DOHH2 (cell line): Measurements from ENCODE around the gene MAP10.

ENCODE experiments used
- EZH2phosphoT487 ChIP-seq: fragments of 200-600 bp; sonication (generic); IDR thresholded peaks from 2 replicates; pipeline ENCODE4 v1.6.1; 2017; ENCODE audit warnings: borderline replicate concordance, mild to moderate bottlenecking, antibody characterized with exemption, low read length, moderate library complexity, mixed read lengths
- TF ChIP-seq, protein P1 (sequence below): fragments of 200-600 bp; sonication (generic); IDR thresholded peaks from one replicate; pipeline ENCODE4 v1.5.1; 2014; ENCODE audit warnings: antibody characterized with exemption, mild to moderate bottlenecking, low read depth, low read length; ENCODE audit not compliant: poor library complexity, severe bottlenecking

DNA sequence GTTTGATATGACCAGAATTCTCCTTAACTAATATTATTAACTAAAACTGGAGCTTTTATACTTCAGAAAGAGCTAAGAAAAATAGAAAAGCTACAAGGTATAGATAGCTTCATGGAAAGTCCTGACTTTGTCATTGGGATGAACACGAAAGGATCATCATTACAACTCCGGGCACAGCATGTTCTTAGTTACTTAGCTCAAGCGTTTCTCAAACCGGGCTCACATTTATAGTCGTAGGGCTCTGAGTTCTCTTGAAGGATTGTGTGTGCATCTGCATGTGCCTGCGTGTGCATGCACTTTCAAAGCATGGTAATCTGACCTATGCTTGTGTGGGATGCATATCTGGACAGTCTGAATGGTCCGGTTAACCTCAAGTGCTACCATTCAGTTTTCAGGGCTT, 20.4 kb upstream of the MAP10 start:
- TF ChIP-seq, protein P1, sequence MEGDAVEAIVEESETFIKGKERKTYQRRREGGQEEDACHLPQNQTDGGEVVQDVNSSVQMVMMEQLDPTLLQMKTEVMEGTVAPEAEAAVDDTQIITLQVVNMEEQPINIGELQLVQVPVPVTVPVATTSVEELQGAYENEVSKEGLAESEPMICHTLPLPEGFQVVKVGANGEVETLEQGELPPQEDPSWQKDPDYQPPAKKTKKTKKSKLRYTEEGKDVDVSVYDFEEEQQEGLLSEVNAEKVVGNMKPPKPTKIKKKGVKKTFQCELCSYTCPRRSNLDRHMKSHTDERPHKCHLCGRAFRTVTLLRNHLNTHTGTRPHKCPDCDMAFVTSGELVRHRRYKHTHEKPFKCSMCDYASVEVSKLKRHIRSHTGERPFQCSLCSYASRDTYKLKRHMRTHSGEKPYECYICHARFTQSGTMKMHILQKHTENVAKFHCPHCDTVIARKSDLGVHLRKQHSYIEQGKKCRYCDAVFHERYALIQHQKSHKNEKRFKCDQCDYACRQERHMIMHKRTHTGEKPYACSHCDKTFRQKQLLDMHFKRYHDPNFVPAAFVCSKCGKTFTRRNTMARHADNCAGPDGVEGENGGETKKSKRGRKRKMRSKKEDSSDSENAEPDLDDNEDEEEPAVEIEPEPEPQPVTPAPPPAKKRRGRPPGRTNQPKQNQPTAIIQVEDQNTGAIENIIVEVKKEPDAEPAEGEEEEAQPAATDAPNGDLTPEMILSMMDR: no peak
- no peak for TF ChIP-seq EZH2phosphoT487
